Cardiac fibroblast (primary cell): ENCODE results near the gene PPIF.
"Not testable (repeated sequence)": the region's sequence is repeated elsewhere in the genome, so short reads cannot be mapped to it uniquely, and the experiment has no call there.

ENCODE experiments used
- DNase-seq, 2 donors: peaks; one replicate each; pipeline versions ENCODE4 v3.0.0 to v3.0.0-alpha.2; 2010; ENCODE audit warnings: low read depth in 2 of 2
- H3K4me3 ChIP-seq, 2 donors: replicated peaks in 1 of 2; 1 replicate in 1 of 2; 2 replicates in 1 of 2; pipeline ENCODE4 v1.5.1; 2011; ENCODE audit warnings: low read depth in 2 of 2, low read length in 2 of 2, mild to moderate bottlenecking in 2 of 2, moderate library complexity in 1 of 2
- TF ChIP-seq, protein P1 (sequence below): IDR thresholded peaks from one replicate; pipeline ENCODE4 v1.5.1; 2011; ENCODE audit warnings: low read depth, mild to moderate bottlenecking, low read length, inconsistent platforms

PPIF gene

GRCh38 chr10:79331226-79331625, 16.0 kb upstream of the PPIF start:
- TF ChIP-seq, protein P1, sequence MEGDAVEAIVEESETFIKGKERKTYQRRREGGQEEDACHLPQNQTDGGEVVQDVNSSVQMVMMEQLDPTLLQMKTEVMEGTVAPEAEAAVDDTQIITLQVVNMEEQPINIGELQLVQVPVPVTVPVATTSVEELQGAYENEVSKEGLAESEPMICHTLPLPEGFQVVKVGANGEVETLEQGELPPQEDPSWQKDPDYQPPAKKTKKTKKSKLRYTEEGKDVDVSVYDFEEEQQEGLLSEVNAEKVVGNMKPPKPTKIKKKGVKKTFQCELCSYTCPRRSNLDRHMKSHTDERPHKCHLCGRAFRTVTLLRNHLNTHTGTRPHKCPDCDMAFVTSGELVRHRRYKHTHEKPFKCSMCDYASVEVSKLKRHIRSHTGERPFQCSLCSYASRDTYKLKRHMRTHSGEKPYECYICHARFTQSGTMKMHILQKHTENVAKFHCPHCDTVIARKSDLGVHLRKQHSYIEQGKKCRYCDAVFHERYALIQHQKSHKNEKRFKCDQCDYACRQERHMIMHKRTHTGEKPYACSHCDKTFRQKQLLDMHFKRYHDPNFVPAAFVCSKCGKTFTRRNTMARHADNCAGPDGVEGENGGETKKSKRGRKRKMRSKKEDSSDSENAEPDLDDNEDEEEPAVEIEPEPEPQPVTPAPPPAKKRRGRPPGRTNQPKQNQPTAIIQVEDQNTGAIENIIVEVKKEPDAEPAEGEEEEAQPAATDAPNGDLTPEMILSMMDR, result no peak
- no peak overlapping the region for H3K4me3 ChIP-seq
- DNase-seq, result peak in 1 of 2 donors; percentile 32

- peak; percentile 25 to 99 for DNase-seq
- H3K4me3 ChIP-seq, result no peak overlapping the region
- TF ChIP-seq, protein P1, result no peak
Measured at GRCh38 chr10:79331709-79332108, 15.6 kb upstream of the PPIF start.

DNA sequence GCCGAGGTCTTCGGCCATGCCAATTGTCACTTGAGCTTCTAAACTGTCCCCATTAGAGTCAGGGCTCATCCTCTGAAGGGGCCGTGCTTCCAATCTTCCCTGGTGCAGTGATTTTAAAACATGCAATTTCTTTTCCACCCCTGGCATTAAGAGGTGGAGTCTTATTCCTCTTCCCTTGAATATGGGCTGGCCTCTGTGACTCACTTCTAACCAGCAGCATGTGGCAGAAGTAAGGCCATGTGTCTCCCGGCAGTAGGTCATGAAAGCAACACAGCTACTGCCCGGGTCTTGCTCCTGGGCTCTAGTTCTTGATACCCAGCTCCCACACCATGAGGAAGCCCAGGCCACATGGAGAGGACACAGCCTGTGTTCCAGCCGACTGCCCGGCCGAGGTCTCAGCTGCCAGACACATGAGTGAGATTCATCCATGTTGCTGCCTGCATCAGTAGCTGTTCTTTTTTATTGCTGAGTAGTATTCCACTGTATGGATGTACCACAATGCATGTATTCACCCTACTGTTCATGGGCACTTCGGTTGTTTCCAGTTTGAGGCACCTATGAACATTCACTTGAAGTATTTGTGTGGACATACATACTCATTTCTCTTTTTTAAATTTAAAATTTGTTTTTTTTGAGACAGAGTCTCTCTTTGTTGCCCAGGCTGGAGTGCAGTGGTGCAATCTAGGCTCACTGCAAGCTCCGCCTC, 14.5 kb upstream of the PPIF start:
- peak in 1 of 2 donors; percentile 13 for DNase-seq
- H3K4me3 ChIP-seq, result not testable (repeated sequence)

DNA sequence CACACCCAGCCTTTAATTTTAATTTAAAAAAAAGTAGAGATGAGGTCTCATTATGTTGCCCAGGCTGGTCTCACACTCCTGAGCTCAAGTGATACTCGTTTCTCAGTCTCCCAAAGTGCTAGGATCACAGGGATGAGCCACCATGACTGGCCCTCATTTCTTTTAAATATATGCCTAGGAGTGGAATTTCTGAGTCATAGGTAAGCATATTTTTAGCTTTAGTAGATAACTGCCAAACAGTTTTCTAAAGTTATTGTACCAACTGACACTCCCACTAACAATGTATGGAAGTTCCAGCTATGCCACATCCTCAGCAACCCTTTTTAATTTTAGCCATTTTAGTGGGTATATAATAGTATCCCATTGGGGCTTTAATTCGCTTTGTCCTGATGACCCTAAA, 13.8 kb upstream of the PPIF start:
- no peak overlapping the region for H3K4me3 ChIP-seq
- TF ChIP-seq, protein P1, result no peak
- DNase-seq, result peak; percentile 22 to 88

- DNase-seq, result no peak
- TF ChIP-seq, protein P1, result no peak
Measured at GRCh38 chr10:79334573-79334972, 12.7 kb upstream of the PPIF start.

GRCh38 chr10:79335094-79335469, 12.2 kb upstream of the PPIF start:
- H3K4me3 ChIP-seq, result no peak overlapping the region
- TF ChIP-seq, protein P1, result no peak

More at GRCh38 chr10:79334573-79334972, 12.7 kb upstream of the PPIF start:
- no peak overlapping the region for H3K4me3 ChIP-seq

DNA sequence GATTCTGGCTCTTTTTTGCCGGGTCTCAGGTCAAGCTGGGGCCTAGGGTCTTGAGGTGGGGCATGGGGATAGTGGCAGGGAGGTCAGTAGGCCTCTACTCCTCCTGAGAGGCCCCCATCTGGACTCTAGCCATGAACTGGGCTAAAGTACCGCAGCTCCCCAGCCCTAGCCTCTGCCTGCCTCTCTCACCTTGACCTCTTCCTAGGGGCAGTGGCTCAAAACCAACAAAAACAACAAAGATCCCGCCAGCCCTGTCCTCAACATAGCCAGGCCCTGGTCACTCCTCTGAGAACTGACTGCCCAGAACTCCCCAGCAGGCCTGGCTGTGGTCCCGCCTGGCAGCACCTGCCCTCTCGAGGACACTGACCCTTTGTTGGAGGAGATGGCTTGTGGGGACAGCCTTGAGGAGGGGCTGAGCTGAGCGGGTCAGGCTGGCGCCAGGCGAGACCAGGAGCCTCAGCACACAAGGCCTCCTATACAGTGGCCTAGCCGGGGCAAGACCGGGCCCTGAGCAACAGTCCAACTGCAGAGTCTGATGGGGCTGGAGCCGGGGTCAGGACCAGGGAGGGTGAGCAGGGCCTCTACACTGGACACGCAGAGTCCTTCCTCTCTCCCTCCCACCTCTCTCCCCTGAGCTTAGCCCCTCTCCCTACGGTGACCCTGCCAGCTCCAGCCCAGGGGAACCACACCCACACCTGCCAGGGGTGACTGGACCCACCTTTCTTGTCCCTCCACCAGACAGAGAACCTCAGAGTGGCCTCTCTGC, 11.6 kb upstream of the PPIF start:
- TF ChIP-seq, protein P1, result no peak
- DNase-seq, result no peak
- H3K4me3 ChIP-seq, result no peak overlapping the region

More at GRCh38 chr10:79335094-79335469, 12.2 kb upstream of the PPIF start:
- DNase-seq, result no peak
